Activated T-helper 17 cell treated with anti-CD3 and anti-CD28 coated beads, Interleukin-2, amount 50 U/mL, for 72 hours (primary cell): ENCODE results near the gene TMEM123. TPM values are rescaled to one million over a fixed set of nuclear protein-coding genes. Genes with fewer than 3 reads are reported as not detected.

Experiments
- ATAC-seq: fragments of 150-1000 bp; cut with Tn5 transposase; replicated peaks from 2 replicates; pipeline ENCODE4 v1.10.0; 2021; ENCODE audit warnings: mild to moderate bottlenecking, moderate library complexity
- H3K27ac Mint-ChIP-seq: one replicate; pipeline ENCODE4 v1.8.0; 2022; ENCODE audit warnings: mixed read lengths
- H3K27me3 Mint-ChIP-seq: one replicate; pipeline ENCODE4 v1.8.0; 2022; ENCODE audit warnings: mixed read lengths
- H3K36me3 Mint-ChIP-seq: one replicate; pipeline ENCODE4 v1.8.0; 2022; ENCODE audit warnings: low read depth, mild to moderate bottlenecking, mixed read lengths
- H3K4me1 Mint-ChIP-seq: one replicate; pipeline ENCODE4 v1.8.0; 2022; ENCODE audit warnings: mixed read lengths
- H3K4me3 Mint-ChIP-seq: one replicate; pipeline ENCODE4 v1.8.0; 2022; ENCODE audit warnings: mild to moderate bottlenecking, mixed read lengths
- H3K9me3 Mint-ChIP-seq: one replicate; pipeline ENCODE4 v1.8.0; 2022; ENCODE audit warnings: mixed read lengths
- total RNA-seq, 2 donors: library from RNA; stranded (reverse); gene quantifications; one replicate each; pipeline ENCODE4 v1.2.3, GENCODE V29; 2022

TMEM123 gene, protein sequence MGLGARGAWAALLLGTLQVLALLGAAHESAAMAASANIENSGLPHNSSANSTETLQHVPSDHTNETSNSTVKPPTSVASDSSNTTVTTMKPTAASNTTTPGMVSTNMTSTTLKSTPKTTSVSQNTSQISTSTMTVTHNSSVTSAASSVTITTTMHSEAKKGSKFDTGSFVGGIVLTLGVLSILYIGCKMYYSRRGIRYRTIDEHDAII
- 100 to 1,000 TPM; 140 to 209 TPM for total RNA-seq

DNA sequence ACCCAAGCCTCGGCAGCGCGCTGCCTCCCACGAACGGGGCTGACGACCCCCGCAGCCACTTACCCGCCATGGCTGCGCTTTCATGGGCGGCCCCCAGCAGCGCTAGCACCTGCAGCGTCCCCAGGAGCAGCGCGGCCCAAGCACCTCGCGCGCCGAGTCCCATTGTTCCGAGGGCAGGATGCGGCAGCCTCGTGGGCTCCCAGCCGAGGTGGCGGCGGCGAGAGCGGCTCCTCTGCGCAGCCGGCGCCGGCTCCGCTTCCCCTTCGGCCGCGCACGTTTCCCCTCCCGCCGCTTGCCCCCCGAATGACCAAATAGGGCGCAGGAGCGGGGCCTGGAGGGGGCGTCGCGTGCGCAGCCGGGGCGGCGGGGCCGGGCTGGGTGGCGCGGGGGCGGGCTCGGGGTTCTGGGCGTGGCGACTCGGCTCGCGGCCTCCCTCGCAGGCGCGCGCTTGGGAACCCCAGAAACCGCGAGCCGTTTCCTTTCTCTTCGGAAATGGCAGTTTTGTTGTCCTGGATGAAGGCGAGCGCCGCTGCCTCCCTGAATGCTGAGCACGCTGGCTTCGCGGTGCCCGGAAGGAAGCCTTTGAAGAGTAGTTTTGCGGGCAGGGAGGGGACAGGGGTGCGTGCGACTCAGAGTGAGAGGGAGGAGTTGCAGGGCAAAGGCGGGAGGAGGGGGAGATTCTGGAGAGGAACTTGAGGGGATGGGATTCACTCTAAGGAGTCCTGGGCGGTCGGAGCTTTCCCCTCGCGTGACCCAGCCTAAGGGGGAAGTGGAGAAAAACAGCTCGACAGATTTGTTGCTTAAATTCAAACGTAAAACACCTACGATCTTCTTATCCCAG, at the start of gene TMEM123:
Gene TMEM123 (minus strand): TSS at position 305 of the 841 bp plus-strand sequence. CDS start 142 bp downstream, at position 163.
- H3K4me3 Mint-ChIP-seq: peak within 1 kb of the TSS; percentile 98

DNA sequence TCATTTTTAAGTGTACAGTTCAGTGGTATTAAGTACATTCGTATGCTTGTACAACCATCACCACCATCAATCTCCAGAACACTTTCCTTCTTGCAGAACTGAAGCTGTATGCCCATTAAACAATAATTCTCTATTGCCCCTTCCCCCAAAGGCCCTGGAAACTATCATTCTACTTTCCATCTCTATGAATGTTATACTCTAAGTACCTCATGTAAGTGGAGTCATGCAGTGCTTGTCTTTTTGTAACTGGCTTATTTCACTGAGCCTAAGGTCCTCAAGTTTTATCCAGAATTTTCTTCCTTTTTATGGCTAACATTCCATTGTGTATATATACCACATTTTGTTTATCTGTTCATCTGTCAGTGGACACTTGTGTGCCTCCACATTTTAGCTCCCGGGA, 48.3 kb upstream of the TMEM123 start:
- Mint-ChIP-seq H3K4me1 (no peaks in the 10 kb centered on the region), H3K27me3 (peaks cover 9% of the 10 kb centered on the region), H3K4me3 (no peak overlapping the region), H3K27ac (no peak overlapping the region), H3K36me3 (no peaks in the 10 kb centered on the region), H3K9me3 (no peaks in the 10 kb centered on the region)
- no peak for ATAC-seq

More for the DNA sequence above, at the start of gene TMEM123:
- H3K27ac Mint-ChIP-seq: peak within 1 kb of the TSS; percentile 95
- no peaks in the 10 kb centered on the region for H3K9me3 Mint-ChIP-seq
- peaks cover 43% of the 10 kb centered on the region for H3K36me3 Mint-ChIP-seq
- ATAC-seq: peak; percentile 61
- H3K4me1 Mint-ChIP-seq: peaks cover 47% of the 10 kb centered on the region
- H3K27me3 Mint-ChIP-seq: no peaks in the 10 kb centered on the region

DNA sequence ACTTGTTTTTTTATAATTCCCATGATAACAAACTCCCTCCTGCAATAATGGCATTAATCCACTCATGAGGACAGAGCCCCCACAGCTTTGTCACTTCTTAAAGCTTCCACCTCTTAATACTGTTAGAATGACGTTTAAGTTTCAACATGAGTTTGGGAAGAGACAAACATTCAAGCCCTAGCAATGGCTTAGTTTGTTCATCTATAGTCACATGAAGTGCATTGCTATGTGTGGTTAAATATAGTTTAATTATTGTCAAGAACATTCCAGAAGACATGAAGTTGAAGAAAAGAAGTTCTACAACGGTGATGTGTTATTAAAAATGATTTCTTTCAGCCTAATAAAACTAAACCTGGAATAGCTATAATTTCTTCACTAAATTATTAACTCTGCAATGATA, 47.4 kb upstream of the TMEM123 start:
- Mint-ChIP-seq H3K36me3 (no peaks in the 10 kb centered on the region), H3K4me3 (no peak overlapping the region), H3K4me1 (peaks cover 7% of the 10 kb centered on the region), H3K9me3 (no peaks in the 10 kb centered on the region), H3K27ac (no peak overlapping the region), H3K27me3 (peaks cover 9% of the 10 kb centered on the region)
- no peak for ATAC-seq

DNA sequence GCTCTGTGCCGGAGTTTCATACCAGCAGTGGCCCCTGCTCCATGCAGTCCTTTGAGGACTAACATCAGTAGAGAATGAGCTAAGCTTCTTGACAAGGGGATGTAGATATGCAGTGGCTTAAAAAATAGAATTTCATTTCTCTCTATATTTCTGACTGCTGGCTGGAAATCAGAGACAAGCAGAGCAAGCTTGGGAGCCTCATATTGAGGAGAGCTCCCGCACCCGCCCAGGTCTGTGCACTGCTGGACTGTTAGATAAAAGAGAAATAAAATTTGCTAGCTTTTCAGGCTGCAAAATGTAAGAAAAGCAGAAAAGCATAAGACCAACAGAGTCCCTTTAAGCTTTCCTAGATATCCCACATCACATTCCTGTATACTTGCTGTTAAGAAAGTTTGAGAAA, 46.6 kb upstream of the TMEM123 start:
- peaks cover 9% of the 10 kb centered on the region for H3K27me3 Mint-ChIP-seq
- no peak for ATAC-seq
- H3K9me3 Mint-ChIP-seq: no peaks in the 10 kb centered on the region
- H3K27ac Mint-ChIP-seq: no peak overlapping the region
- no peak overlapping the region for H3K4me3 Mint-ChIP-seq
- H3K4me1 Mint-ChIP-seq: peaks cover 8% of the 10 kb centered on the region
- no peaks in the 10 kb centered on the region for H3K36me3 Mint-ChIP-seq

DNA sequence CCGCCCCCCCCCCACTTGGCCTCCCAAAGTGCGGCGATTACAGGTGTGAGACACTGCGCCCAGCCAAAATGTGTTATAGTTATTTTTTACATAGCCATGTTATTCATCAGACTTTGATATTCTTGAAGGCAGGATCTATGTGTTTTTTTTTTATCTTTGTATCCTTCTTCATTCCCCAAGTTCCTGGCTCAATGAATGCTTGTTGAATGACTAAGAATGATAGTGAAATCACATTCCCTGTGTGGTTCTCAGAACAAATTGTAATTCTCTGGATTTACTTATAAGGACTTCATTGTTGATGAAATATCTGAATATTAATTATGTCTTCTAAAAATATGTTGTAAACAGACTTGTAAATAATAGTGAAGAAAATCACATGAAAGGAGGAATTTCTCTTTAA, 44.5 kb upstream of the TMEM123 start:
- Mint-ChIP-seq H3K27ac (no peak overlapping the region), H3K27me3 (peaks cover 5% of the 10 kb centered on the region), H3K4me1 (peaks cover 8% of the 10 kb centered on the region), H3K9me3 (no peaks in the 10 kb centered on the region), H3K4me3 (no peak overlapping the region), H3K36me3 (no peaks in the 10 kb centered on the region)
- no peak for ATAC-seq

DNA sequence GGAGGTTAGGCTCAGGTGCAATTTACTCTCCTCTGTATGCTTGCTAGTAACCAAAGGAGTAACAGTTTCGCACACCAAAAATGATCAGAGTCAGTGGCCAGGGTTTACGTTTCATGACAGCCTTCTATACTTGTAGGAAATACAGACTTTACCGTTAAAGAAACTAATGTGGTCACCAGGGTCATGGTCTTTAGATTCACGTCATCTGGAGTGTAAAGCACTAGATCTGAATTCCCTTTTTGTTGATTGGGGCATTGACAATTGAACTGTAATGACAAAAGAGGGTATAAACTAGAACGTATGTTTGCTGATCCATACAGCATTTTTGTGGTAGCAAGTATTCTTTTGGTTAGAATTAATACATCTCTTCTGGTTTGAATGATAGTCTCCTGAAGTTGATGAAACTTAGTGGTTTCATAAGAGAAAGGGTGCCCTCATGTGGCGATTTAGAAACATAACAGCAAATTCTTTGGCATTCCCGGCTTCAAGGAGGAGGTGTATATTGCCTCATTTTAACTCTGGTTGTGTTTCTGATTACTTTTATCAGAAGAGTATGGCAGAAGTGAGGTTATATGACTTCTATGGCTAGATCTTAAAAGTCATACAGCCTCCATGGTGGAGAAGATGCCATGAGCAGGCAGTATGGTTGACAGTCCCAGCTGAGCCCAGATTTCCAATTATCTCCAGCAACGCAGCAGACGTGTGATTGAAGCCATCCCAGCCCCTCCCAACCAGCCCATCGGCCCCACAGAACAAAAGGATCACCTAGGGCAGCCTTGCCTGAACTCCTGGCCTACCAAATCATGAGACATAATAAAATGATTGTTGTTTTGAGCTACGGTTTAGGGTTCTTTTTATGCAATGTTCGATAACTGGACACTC, 42.8 kb upstream of the TMEM123 start:
- ATAC-seq: peak; percentile 77
- H3K36me3 Mint-ChIP-seq: no peaks in the 10 kb centered on the region
- H3K27ac Mint-ChIP-seq: peak overlapping the region; percentile 25
- H3K4me1 Mint-ChIP-seq: peaks cover 8% of the 10 kb centered on the region
- H3K27me3 Mint-ChIP-seq: peaks cover 2% of the 10 kb centered on the region
- H3K9me3 Mint-ChIP-seq: no peaks in the 10 kb centered on the region
- H3K4me3 Mint-ChIP-seq: peak overlapping the region; percentile 25

DNA sequence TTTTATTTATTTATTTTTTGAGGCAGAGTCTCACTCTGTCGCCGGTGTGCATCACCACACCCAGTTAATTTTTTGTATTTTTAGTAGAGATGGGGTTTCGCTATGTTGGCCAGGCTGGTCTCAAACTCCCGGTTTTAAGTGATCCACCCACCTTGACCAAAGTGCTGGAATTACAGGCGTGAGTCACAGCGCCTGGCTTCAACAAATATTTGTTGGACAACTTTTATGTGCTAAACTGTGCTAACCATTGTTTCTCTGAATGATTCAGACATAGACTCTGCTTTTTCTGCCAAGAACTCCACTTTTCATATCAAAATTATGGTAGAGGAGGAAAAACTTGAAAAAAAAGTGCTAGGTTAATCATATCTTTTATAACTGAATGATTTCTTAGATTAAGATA, 41.7 kb upstream of the TMEM123 start:
- ATAC-seq: no peak
- Mint-ChIP-seq H3K4me1 (peaks cover 8% of the 10 kb centered on the region), H3K9me3 (no peaks in the 10 kb centered on the region), H3K27me3 (no peaks in the 10 kb centered on the region), H3K27ac (no peak overlapping the region), H3K4me3 (no peak overlapping the region), H3K36me3 (no peaks in the 10 kb centered on the region)

DNA sequence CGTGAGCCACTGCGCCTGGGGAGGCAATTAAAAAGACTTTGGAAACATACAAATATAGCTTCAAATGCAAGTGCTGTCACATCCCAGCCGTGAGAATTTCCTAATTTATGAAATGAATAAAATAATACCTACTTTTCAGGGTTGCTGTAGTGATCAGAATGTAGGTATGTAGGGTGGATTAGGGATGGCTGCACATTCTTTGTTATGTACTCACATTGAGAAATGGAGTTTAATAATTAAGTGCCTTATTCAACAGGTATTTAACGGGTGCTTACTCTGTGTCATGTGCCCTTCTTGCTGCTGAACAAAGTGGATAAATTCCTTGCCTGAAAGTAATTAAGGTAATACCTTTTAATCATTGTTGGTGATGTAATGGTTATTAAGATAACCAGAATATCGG, 41.0 kb upstream of the TMEM123 start:
- no peak overlapping the region for H3K27ac Mint-ChIP-seq
- H3K27me3 Mint-ChIP-seq: no peaks in the 10 kb centered on the region
- ATAC-seq: no peak
- H3K36me3 Mint-ChIP-seq: no peaks in the 10 kb centered on the region
- H3K9me3 Mint-ChIP-seq: no peaks in the 10 kb centered on the region
- no peak overlapping the region for H3K4me3 Mint-ChIP-seq
- peaks cover 8% of the 10 kb centered on the region for H3K4me1 Mint-ChIP-seq

DNA sequence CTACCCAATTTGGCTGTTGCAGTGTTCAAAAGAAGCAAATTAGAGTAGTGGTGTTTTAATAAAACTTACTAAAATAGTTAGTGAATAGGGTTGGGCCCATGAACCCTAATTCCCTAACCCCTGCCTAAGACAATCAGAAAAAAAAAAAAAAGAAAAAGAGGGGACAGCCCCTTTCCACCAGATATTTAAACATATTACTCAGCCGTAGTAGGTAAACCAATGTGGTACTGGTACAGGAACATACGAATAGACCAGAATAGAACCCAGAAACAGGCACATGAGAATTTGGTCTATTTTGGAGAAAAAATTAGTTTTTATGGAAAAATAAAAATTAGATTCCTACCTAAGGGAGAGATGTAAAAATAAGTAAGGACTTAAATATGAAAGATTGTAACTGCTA, 39.4 kb upstream of the TMEM123 start:
- Mint-ChIP-seq H3K27me3 (no peaks in the 10 kb centered on the region), H3K36me3 (no peaks in the 10 kb centered on the region), H3K27ac (peak overlapping the region; percentile 9), H3K4me1 (peaks cover 16% of the 10 kb centered on the region), H3K4me3 (no peak overlapping the region), H3K9me3 (no peaks in the 10 kb centered on the region)
- ATAC-seq: peak; percentile 72

DNA sequence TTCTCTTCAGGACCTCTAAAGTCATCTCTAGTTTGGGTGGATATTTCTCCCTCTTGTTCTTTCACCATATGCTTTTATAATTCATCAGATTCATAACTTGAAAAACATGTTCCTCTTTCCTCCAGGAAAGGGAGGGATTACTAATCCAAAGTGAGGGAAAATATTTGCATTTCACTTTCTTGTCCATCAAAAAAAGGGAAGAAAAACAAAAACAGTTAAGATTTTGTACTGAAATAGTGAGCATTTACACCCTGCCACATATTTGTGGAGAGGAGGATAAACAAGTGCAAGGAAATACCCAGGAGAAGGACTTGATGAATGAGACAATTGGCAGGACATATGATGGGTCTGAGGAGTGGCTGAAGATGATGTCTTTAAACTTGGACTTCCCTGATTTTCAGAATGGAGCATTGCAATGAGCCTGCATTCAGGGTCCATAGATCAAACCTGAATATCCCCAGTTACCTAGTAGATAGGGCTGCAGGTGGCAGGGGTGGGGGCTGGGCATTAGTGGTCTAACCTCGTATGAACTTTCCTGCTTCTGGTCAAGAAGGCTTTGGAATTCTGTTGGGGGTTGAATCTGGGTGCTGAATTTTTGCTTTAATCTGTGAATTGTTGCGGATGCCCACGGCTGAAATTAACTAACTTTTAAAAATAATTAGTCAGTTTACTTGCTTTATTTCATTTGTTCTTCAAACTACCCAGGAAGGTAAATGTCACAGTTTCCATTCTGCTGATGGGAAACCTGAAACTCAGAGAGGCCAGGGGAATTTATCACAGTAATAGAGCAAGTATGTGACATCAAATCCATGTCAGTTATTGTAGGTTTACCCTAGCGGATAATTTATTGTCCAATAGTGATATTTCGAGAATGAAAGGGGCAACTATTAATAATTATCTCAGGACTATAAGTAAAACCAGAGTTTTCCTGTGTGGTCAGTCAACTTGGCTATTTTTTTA, 36.9 kb upstream of the TMEM123 start:
- Mint-ChIP-seq H3K27me3 (no peaks in the 10 kb centered on the region), H3K36me3 (no peaks in the 10 kb centered on the region), H3K4me1 (peaks cover 9% of the 10 kb centered on the region), H3K27ac (peak overlapping the region; percentile 34), H3K4me3 (no peak overlapping the region), H3K9me3 (no peaks in the 10 kb centered on the region)
- peak; percentile 67 for ATAC-seq

DNA sequence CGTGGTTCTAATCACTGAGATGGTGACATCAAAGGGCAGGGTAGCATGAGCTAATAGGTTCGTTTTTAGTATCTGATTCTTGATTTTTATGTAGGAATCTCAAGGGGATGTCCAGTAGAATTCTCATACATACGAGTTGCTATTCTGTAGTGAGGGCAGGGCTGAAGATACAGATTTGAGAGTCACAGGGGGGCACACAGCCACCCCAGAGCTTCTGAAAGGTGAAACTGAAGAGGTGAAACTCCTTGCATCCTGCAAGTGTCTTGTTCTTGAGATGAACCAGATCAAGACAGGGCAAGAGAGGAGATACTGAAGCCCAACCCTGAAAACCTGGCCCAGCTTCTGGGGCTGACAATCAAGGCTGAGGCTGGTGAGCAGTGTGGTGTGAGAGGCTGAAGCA, 35.6 kb upstream of the TMEM123 start:
- no peaks in the 10 kb centered on the region for H3K36me3 Mint-ChIP-seq
- peak overlapping the region; percentile 55 for H3K27ac Mint-ChIP-seq
- H3K9me3 Mint-ChIP-seq: no peaks in the 10 kb centered on the region
- no peaks in the 10 kb centered on the region for H3K27me3 Mint-ChIP-seq
- ATAC-seq: peak; percentile 56
- no peak overlapping the region for H3K4me3 Mint-ChIP-seq
- peaks cover 9% of the 10 kb centered on the region for H3K4me1 Mint-ChIP-seq

DNA sequence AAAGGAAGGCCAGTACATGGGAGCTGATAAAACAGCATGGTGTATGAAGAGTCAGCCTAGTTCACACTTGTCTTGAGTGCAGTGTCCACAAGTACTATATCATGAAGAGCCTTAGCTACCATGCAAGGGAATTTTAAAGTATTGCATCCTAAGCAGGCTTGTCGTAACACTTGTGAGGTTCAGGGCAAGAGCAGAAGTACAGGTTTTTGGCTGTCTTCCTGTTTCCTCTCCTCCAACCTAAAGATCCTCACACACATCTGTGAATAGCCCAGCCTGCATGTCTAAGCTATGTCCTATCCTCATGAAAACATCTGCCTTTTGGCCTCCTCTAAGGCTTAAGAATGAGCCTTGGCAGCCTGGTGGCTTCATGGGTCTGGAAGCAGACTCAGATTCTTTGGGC, 34.6 kb upstream of the TMEM123 start:
- Mint-ChIP-seq H3K27ac (no peak overlapping the region), H3K36me3 (no peaks in the 10 kb centered on the region), H3K27me3 (no peaks in the 10 kb centered on the region), H3K4me1 (peaks cover 9% of the 10 kb centered on the region), H3K9me3 (no peaks in the 10 kb centered on the region), H3K4me3 (no peak overlapping the region)
- no peak for ATAC-seq

DNA sequence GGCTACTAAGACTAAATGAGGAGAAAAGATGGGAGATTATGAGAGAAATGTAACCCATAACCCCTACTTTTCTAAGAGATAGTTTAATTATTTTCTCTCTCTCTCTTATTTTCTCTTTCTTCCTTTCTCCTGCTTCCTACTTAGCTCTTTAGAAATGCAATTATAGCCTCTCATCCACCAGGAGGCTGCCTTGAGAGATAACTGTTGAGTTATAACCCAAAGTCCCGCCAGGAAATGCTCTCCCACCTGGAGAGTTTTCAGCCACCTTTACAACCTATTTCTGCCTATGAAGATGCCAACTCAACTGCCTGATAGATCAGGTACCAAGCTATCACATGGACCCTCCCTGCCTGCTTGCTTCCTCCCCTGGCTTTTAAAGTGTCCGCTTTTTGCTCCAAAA, 34.0 kb upstream of the TMEM123 start:
- Mint-ChIP-seq H3K4me3 (no peak overlapping the region), H3K36me3 (no peaks in the 10 kb centered on the region), H3K27ac (no peak overlapping the region), H3K27me3 (no peaks in the 10 kb centered on the region), H3K4me1 (peaks cover 9% of the 10 kb centered on the region), H3K9me3 (no peaks in the 10 kb centered on the region)
- ATAC-seq: no peak
